A549 (cell line): ENCODE data around the gene PDE4D. TPM values are rescaled to one million over a fixed set of nuclear protein-coding genes. Genes with fewer than 3 reads are reported as not detected.
A peak's percentile ranks its signal among the peaks of the same experiment; 100 is the strongest.

Experiments
- ATAC-seq, 2 experiments: fragments of 200-7000 bp in 1 of 2; fragments of >200 bp in 1 of 2; cut with Nextera tagmentation in 1 of 2; cut with Tn5 transposase in 1 of 2; 3 replicates each; pipeline versions ENCODE4 v1.8.0 to v1.9.1; 2018 to 2020; ENCODE audit warnings: mild to moderate bottlenecking in 1 of 2, moderate library complexity in 1 of 2
- CTCF ChIA-PET: fragments of 300-600 bp; sonication (Branson Sonifier 250); formaldehyde crosslinking; extraction: SDS; loops from one replicate; lab custom pipeline; 2021; ENCODE audit warnings: antibody characterized with exemption, inconsistent platforms; lab: Yijun Ruan, JAX
- POLR2A ChIA-PET: fragments of 350-600 bp; formaldehyde crosslinking; extraction: SDS; loops from one replicate; lab custom pipeline; 2021; ENCODE audit warnings: antibody characterized with exemption, inconsistent platforms; lab: Yijun Ruan, JAX
- DNase-seq, 2 experiments: peaks; one replicate each; pipeline versions ENCODE4 v3.0.0 to v3.0.0-alpha.2; 2011 to 2016; ENCODE audit warnings: low read depth in 1 of 2, low spot score in 1 of 2
- FAIRE-seq: peaks from 2 replicates; lab custom pipeline; 2011; peaks lifted over from hg19 to GRCh38; lab: Jason Lieb, UNC
- H3K27ac ChIP-seq, 2 experiments: fragments of >200 bp; sonication (Bioruptor Twin); formaldehyde crosslinking; 3 replicates each; pipeline ENCODE4 v1.5.1; 2016 to 2017
- H3K4me1 ChIP-seq: fragments of >200 bp; sonication (Bioruptor Twin); formaldehyde crosslinking; 3 replicates; pipeline ENCODE4 v1.6.1; 2016
- H3K4me2 ChIP-seq: fragments of >200 bp; sonication (Bioruptor Twin); formaldehyde crosslinking; 3 replicates; pipeline ENCODE4 v1.6.1; 2016
- H3K4me3 ChIP-seq: fragments of >200 bp; sonication (Bioruptor Twin); formaldehyde crosslinking; 3 replicates; pipeline ENCODE4 v1.5.1; 2016
- H3K9me3 ChIP-seq: fragments of >200 bp; sonication (Bioruptor Twin); formaldehyde crosslinking; 3 replicates; pipeline ENCODE4 v1.6.1; 2016
- ATOH8 ChIP-seq: fragments of 250-450 bp; sonication (Bioruptor Pico); IDR thresholded peaks from 2 replicates; pipeline ENCODE4 v1.5.0; 2020; ENCODE audit warnings: low read depth, mild to moderate bottlenecking, moderate library complexity
- BHLHE40 ChIP-seq: IDR thresholded peaks from 2 replicates; pipeline ENCODE4 v1.6.1; 2012; ENCODE audit warnings: low read depth, low read length, inconsistent platforms
- CEBPB ChIP-seq, 2 experiments: fragments of >200 bp in 1 of 2; sonication (Bioruptor Twin) in 1 of 2; formaldehyde crosslinking in 1 of 2; IDR thresholded peaks; 2 replicates each; pipeline ENCODE4 v1.6.1; 2012 to 2016
- CHD2 ChIP-seq: fragments of 150-350 bp; IDR thresholded peaks from 2 replicates; pipeline ENCODE4 v1.6.1; 2014; ENCODE audit warnings: low read length; ENCODE audit not compliant: partially characterized antibody
- E2F6 ChIP-seq: IDR thresholded peaks from 2 replicates; pipeline ENCODE4 v1.6.1; 2012; ENCODE audit warnings: low read depth, borderline replicate concordance
- EHF ChIP-seq: fragments of 250-450 bp; sonication (Bioruptor Pico); IDR thresholded peaks from 2 replicates; pipeline ENCODE4 v1.5.0; 2020; ENCODE audit warnings: mild to moderate bottlenecking
- EHMT2 ChIP-seq: fragments of 200-600 bp; sonication (generic); IDR thresholded peaks from 2 replicates; pipeline ENCODE4 v1.6.1; 2016; ENCODE audit warnings: antibody characterized with exemption, low read depth, mild to moderate bottlenecking, moderate library complexity
- ESRRA ChIP-seq: fragments of 150-350 bp; IDR thresholded peaks from 2 replicates; pipeline ENCODE4 v1.6.1; 2014; ENCODE audit warnings: mild to moderate bottlenecking, low read length, borderline replicate concordance
- FOSL2 ChIP-seq, 2 experiments: fragments of 450-650 bp in 1 of 2; fragments of >200 bp in 1 of 2; sonication (Bioruptor Twin) in 1 of 2; formaldehyde crosslinking; IDR thresholded peaks; 2 replicates each; pipeline versions ENCODE4 v1.5.0 to v1.6.1; 2016 to 2020; ENCODE audit warnings: mild to moderate bottlenecking in 1 of 2, moderate library complexity in 1 of 2
- FOXS1 ChIP-seq: fragments of 250-450 bp; sonication (Bioruptor Pico); IDR thresholded peaks from 2 replicates; pipeline ENCODE4 v1.5.0; 2020; ENCODE audit warnings: mild to moderate bottlenecking, moderate library complexity
- GATA3 ChIP-seq: IDR thresholded peaks from 2 replicates; pipeline ENCODE4 v1.6.1; 2012; ENCODE audit warnings: borderline replicate concordance
- HEYL ChIP-seq: fragments of 250-450 bp; sonication (Bioruptor Pico); IDR thresholded peaks from 2 replicates; pipeline ENCODE4 v1.8.0; 2021; ENCODE audit warnings: mild to moderate bottlenecking, moderate library complexity
- HOXB5 ChIP-seq: fragments of 250-450 bp; sonication (Bioruptor Pico); IDR thresholded peaks from 2 replicates; pipeline ENCODE4 v1.5.0; 2020; ENCODE audit warnings: mild to moderate bottlenecking, moderate library complexity
- JUN ChIP-seq, 2 experiments: fragments of >200 bp; sonication (Bioruptor Twin); formaldehyde crosslinking; IDR thresholded peaks; 2 replicates in 1 of 2; 3 replicates in 1 of 2; pipeline ENCODE4 v1.6.1; 2016 to 2017
- JUNB ChIP-seq: fragments of >200 bp; sonication (Bioruptor Twin); formaldehyde crosslinking; IDR thresholded peaks from 2 replicates; pipeline ENCODE4 v1.6.1; 2016
- KDM1A ChIP-seq: fragments of 200-600 bp; sonication (generic); IDR thresholded peaks from 2 replicates; pipeline ENCODE4 v1.6.1; 2016; ENCODE audit warnings: low read depth, mild to moderate bottlenecking
- MAFK ChIP-seq: fragments of 450-650 bp; IDR thresholded peaks from 2 replicates; pipeline ENCODE4 v1.6.1; 2014; ENCODE audit not compliant: partially characterized antibody
- MAX ChIP-seq: IDR thresholded peaks from 2 replicates; pipeline ENCODE4 v1.6.1; 2012
- MYC ChIP-seq: IDR thresholded peaks from 2 replicates; pipeline ENCODE4 v1.6.1; 2012; ENCODE audit warnings: mild to moderate bottlenecking, inconsistent platforms, low read length, improper control_type of control experiment, borderline replicate concordance
- NFE2L2 ChIP-seq: fragments of 150-350 bp; conservative IDR thresholded peaks from 2 replicates; pipeline ENCODE4 v1.6.1; 2014; ENCODE audit warnings: low read length
- NPAS2 ChIP-seq: fragments of 250-450 bp; sonication (Bioruptor Pico); IDR thresholded peaks from 2 replicates; pipeline ENCODE4 v1.8.0; 2022; ENCODE audit warnings: mild to moderate bottlenecking, moderate library complexity, borderline replicate concordance
- NR3C1 ChIP-seq: fragments of >200 bp; sonication (Bioruptor Twin); formaldehyde crosslinking; IDR thresholded peaks from 3 replicates; pipeline ENCODE4 v1.6.1; 2017
- POLR2AphosphoS2 ChIP-seq: conservative IDR thresholded peaks from 2 replicates; pipeline ENCODE4 v1.6.1; 2012; ENCODE audit warnings: low read length, improper control_type of control experiment, inconsistent platforms
- RFX5 ChIP-seq: fragments of 450-650 bp; IDR thresholded peaks from 2 replicates; pipeline ENCODE4 v1.7.1; 2014; ENCODE audit warnings: antibody characterized with exemption, mild to moderate bottlenecking, moderate library complexity
- SMC3 ChIP-seq: fragments of >200 bp; sonication (Bioruptor Twin); formaldehyde crosslinking; IDR thresholded peaks from 3 replicates; pipeline ENCODE4 v1.6.1; 2018; ENCODE audit warnings: inconsistent platforms
- TP53 ChIP-seq: fragments of 250-450 bp; sonication (Bioruptor Pico); IDR thresholded peaks from 2 replicates; pipeline ENCODE4 v1.5.0; 2021; ENCODE audit warnings: mild to moderate bottlenecking, moderate library complexity
- USF2 ChIP-seq: fragments of 450-650 bp; IDR thresholded peaks from 2 replicates; pipeline ENCODE4 v1.6.1; 2014; ENCODE audit warnings: antibody characterized with exemption
- ZC3H11A ChIP-seq: fragments of 450-650 bp; IDR thresholded peaks from 2 replicates; pipeline ENCODE4 v1.6.1; 2014; ENCODE audit warnings: antibody characterized with exemption, mild to moderate bottlenecking
- ZNF302 ChIP-seq: fragments of 250-450 bp; sonication (Bioruptor Pico); IDR thresholded peaks from 2 replicates; pipeline ENCODE4 v1.9.0; 2021; ENCODE audit warnings: inconsistent platforms, mild to moderate bottlenecking, moderate library complexity
- WGBS: methylation state at CpG from one replicate; pipeline ENCODE4 v1.1.6; 2017; ENCODE audit errors: missing lambda C conversion rate; 5-methylcytosine and 5-hydroxymethylcytosine counted together
- polyA plus RNA-seq, 4 experiments: library from polyadenylated mRNA; depleted of rRNA in 3 of 4; stranded (reverse); fragments of >200 nt; fragmentation: RNase III in 1 of 4; extraction: RNeasy Plus Mini Kit Qiagen cat#74134 plus additional on column Dnase treatment in 1 of 4; gene quantifications; 2 replicates in 3 of 4; 3 replicates in 1 of 4; pipeline ENCODE4 v1.2.3, GENCODE V29; 2011 to 2017
- TF ChIP-seq, protein P1 (sequence below): fragments of >200 bp; sonication (Bioruptor Twin); formaldehyde crosslinking; IDR thresholded peaks from 3 replicates; pipeline ENCODE4 v1.5.1; 2016
- TF ChIP-seq, protein P2 (sequence below): fragments of 250-450 bp; sonication (Bioruptor Pico); IDR thresholded peaks from 2 replicates; pipeline ENCODE4 v1.5.0; 2021; ENCODE audit warnings: mild to moderate bottlenecking, moderate library complexity, borderline replicate concordance
- TF ChIP-seq, protein P3 (sequence below): fragments of >200 bp; sonication (Bioruptor Twin); formaldehyde crosslinking; IDR thresholded peaks from 3 replicates; pipeline ENCODE4 v1.6.1; 2016

Gene PDE4D
- polyA plus RNA-seq, 2 of the 4 experiments (the other 2 are of a cell fraction) = 74.0 to 213 TPM

DNA sequence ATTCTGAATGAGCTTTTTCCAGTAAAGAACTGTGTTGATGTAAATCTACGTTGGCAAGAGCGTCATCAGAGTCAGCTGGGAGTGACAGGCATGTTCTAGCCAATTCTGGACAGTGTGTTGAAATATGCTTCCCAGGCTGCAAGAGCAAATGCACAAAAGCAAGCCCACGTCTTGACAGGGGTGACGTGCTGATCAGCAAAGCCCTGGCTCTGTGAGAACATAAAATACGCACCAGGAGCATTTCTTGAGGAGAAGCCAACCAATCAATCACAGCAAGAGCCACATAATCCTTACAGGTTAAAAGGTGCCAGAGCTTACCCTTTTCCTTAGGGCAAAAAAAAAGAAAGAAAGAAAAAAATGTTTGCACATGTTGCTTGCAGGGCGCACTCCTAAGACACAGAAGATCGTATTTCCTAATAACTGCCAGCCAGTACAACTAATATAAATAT, 148.1 kb downstream of the PDE4D start:
- DNase-seq (peak; percentile 38 to 96), ATAC-seq (peak; percentile 79 to 89), FAIRE-seq (peak; percentile 95)
- POLR2A ChIA-PET = interaction anchor here (0.5 to 1.2 kb wide), 3 partner anchors 19 to 51 kb away, joined by 3 to 6 read pairs (median 3); no protein-coding TSS in a partner anchor
- Histone ChIP-seq H3K4me3 (peak overlapping the region; percentile 12; the same call in 1 of the 3 replicates), H3K9me3 (no peaks in the 10 kb centered on the region), H3K4me1 (peaks cover 74% of the 10 kb centered on the region), H3K4me2 (peak overlapping the region; percentile 81), H3K27ac (peak overlapping the region; percentile 77 to 80)
- CTCF ChIA-PET = interaction anchor here (1.2 to 1.8 kb wide), 8 partner anchors 8 to 73 kb away, joined by 3 to 5 read pairs (median 3); no protein-coding TSS in a partner anchor
- WGBS = 4% methylated on average over 7 of the region's 7 CpGs
- TF ChIP-seq KDM1A (no peak), TP53 (CRISPR knock-in tag) (no peak), SMC3 (no peak; the same call in 2 of the 3 replicates), CHD2 (no peak), MYC (no peak), ZC3H11A (no peak), GATA3 (peak; percentile 91), EHMT2 (no peak), USF2 (no peak), FOSL2 (IDR thresholded peaks at IDR 0.05) (no peak), FOSL2 (CRISPR knock-in tag; IDR thresholded peaks at IDR 0.05) (peak; percentile 82), ZNF302 (no peak), E2F6 (no peak), ATOH8 (peak; percentile 61; the same call in 1 of the 2 replicates), NPAS2 (CRISPR knock-in tag) (no peak), NFE2L2 (no peak), MAFK (peak; percentile 79), CEBPB (IDR thresholded peaks at IDR 0.05) (peak; percentile 77 to 92), BHLHE40 (no peak), HOXB5 (CRISPR knock-in tag) (peak; percentile 93), POLR2AphosphoS2 (no peak), JUNB (peak; percentile 76; the same call in 1 of the 2 replicates), MAX (peak; percentile 57), HEYL (CRISPR knock-in tag) (no peak), RFX5 (no peak), FOXS1 (CRISPR knock-in tag) (peak; percentile 49; the same call in 1 of the 2 replicates), JUN (IDR thresholded peaks at IDR 0.05) (peak in 1 of 2 experiments; percentile 52; a peak in 2 of 5 replicates), EHF (0 out of 2 replicates have a peak, but pooled peaks have one; percentile 9), ESRRA (no peak), NR3C1 (no peak; the same call in 2 of the 3 replicates)
- TF ChIP-seq, protein P1, sequence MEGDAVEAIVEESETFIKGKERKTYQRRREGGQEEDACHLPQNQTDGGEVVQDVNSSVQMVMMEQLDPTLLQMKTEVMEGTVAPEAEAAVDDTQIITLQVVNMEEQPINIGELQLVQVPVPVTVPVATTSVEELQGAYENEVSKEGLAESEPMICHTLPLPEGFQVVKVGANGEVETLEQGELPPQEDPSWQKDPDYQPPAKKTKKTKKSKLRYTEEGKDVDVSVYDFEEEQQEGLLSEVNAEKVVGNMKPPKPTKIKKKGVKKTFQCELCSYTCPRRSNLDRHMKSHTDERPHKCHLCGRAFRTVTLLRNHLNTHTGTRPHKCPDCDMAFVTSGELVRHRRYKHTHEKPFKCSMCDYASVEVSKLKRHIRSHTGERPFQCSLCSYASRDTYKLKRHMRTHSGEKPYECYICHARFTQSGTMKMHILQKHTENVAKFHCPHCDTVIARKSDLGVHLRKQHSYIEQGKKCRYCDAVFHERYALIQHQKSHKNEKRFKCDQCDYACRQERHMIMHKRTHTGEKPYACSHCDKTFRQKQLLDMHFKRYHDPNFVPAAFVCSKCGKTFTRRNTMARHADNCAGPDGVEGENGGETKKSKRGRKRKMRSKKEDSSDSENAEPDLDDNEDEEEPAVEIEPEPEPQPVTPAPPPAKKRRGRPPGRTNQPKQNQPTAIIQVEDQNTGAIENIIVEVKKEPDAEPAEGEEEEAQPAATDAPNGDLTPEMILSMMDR = no peak
- TF ChIP-seq, protein P2, sequence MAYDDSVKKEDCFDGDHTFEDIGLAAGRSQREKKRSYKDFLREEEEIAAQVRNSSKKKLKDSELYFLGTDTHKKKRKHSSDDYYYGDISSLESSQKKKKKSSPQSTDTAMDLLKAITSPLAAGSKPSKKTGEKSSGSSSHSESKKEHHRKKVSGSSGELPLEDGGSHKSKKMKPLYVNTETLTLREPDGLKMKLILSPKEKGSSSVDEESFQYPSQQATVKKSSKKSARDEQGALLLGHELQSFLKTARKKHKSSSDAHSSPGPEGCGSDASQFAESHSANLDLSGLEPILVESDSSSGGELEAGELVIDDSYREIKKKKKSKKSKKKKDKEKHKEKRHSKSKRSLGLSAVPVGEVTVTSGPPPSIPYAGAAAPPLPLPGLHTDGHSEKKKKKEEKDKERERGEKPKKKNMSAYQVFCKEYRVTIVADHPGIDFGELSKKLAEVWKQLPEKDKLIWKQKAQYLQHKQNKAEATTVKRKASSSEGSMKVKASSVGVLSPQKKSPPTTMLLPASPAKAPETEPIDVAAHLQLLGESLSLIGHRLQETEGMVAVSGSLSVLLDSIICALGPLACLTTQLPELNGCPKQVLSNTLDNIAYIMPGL (CRISPR knock-in tag) = no peak
- TF ChIP-seq, protein P3, sequence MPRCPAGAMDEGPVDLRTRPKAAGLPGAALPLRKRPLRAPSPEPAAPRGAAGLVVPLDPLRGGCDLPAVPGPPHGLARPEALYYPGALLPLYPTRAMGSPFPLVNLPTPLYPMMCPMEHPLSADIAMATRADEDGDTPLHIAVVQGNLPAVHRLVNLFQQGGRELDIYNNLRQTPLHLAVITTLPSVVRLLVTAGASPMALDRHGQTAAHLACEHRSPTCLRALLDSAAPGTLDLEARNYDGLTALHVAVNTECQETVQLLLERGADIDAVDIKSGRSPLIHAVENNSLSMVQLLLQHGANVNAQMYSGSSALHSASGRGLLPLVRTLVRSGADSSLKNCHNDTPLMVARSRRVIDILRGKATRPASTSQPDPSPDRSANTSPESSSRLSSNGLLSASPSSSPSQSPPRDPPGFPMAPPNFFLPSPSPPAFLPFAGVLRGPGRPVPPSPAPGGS = peak; percentile 60; the same call in 1 of the 3 replicates
